Gastroesophageal sphincter (tissue), 4 donors: Measurements from ENCODE around the gene METTL24. TPM values are rescaled to one million over a fixed set of nuclear protein-coding genes. Genes with fewer than 3 reads are reported as not detected.
A peak's percentile ranks its signal among the peaks of the same experiment; 100 is the strongest.

ENCODE experiments used
- ATAC-seq: fragments of 150-250 bp; one replicate; pipeline ENCODE4 v1.9.1; 2016; ENCODE audit warnings: mild to moderate bottlenecking, moderate library complexity
- H3K27ac ChIP-seq, 4 donors: fragments of 200-600 bp; sonication (generic) in 3 of 4; 1 replicate in 3 of 4; 2 replicates in 1 of 4; pipeline ENCODE4 v1.5.1; 2016 to 2019
- H3K27me3 ChIP-seq: fragments of 200-600 bp; sonication (generic); one replicate; pipeline ENCODE4 v1.5.1; 2019
- H3K36me3 ChIP-seq, 2 donors: fragments of 200-600 bp; sonication (generic); one replicate each; pipeline ENCODE4 v1.5.1; 2019; ENCODE audit warnings: control low read depth in 1 of 2
- H3K4me1 ChIP-seq, 3 donors: fragments of 200-600 bp; sonication (generic); 1 replicate in 2 of 3; 2 replicates in 1 of 3; pipeline ENCODE4 v1.5.1; 2016 to 2019; ENCODE audit warnings: control low read depth in 2 of 3
- H3K4me3 ChIP-seq, 2 donors: fragments of 200-600 bp; sonication (generic); one replicate each; pipeline ENCODE4 v1.5.1; 2019; ENCODE audit warnings: mild to moderate bottlenecking in 1 of 2, moderate library complexity in 1 of 2
- H3K9me3 ChIP-seq, 3 donors: fragments of 200-600 bp; sonication (generic); one replicate each; pipeline ENCODE4 v1.5.1; 2017 to 2019; ENCODE audit warnings: control low read depth in 2 of 3
- CTCF ChIP-seq, 4 experiments: fragments of 200-600 bp in 2 of 4; fragments of 450-650 bp in 2 of 4; sonication (generic) in 1 of 4; IDR thresholded peaks; one replicate each; pipeline ENCODE4 v1.5.1; 2017 to 2019; ENCODE audit warnings: antibody characterized with exemption in 4 of 4, mild to moderate bottlenecking in 2 of 4, moderate library complexity in 2 of 4
- EP300 ChIP-seq: sonication (generic); formaldehyde crosslinking; IDR thresholded peaks from one replicate; pipeline ENCODE4 v1.6.1; 2017; ENCODE audit warnings: antibody characterized with exemption, mild to moderate bottlenecking
- POLR2A ChIP-seq, 2 donors: fragments of 450-650 bp; IDR thresholded peaks; one replicate each; pipeline ENCODE4 v1.6.1; 2017; ENCODE audit warnings: antibody characterized with exemption in 2 of 2, mild to moderate bottlenecking in 2 of 2, moderate library complexity in 1 of 2
- POLR2AphosphoS5 ChIP-seq: sonication (generic); formaldehyde crosslinking; IDR thresholded peaks from one replicate; pipeline ENCODE4 v1.6.1; 2017; ENCODE audit warnings: antibody characterized with exemption
- WGBS, 2 donors: methylation state at CpG; one replicate each; pipeline ENCODE4 v1.1.5; 2018; ENCODE audit warnings: low coverage in 1 of 2; 5-methylcytosine and 5-hydroxymethylcytosine counted together
- total RNA-seq, 4 donors: library from RNA; depleted of rRNA; stranded (reverse); fragments of >200 nt; gene quantifications; one replicate each; pipeline ENCODE4 v1.1.0, GENCODE V29; 2016

Gene METTL24
- total RNA-seq, 4 donors from 2014 or later, result 18.6 to 33.6 (median 24.4) TPM

GRCh38 chr6:110399219-110400071 lies 41.3 kb upstream of the METTL24 start:
- H3K27me3 ChIP-seq, result no peaks in the 10 kb centered on the region
- ATAC-seq, result peak; percentile 45
- 47 to 70% methylated on average over 6 to 9 of the region's 43 CpGs for WGBS, 2 donors
- H3K27ac ChIP-seq, result peak overlapping the region in 1 of 4 donors; percentile 32
- H3K9me3 ChIP-seq, result no peaks in the 10 kb centered on the region
- peaks cover 0 to 21% (median 0%) of the 10 kb centered on the region in 3 donors for H3K4me1 ChIP-seq
- no peaks in the 10 kb centered on the region for H3K36me3 ChIP-seq
- peak overlapping the region; percentile 22 to 51 for H3K4me3 ChIP-seq
- TF ChIP-seq POLR2AphosphoS5, result no peak
- TF ChIP-seq EP300, result no peak
- no peak for TF ChIP-seq POLR2A (IDR thresholded peaks at IDR 0.05)
- TF ChIP-seq CTCF (IDR thresholded peaks at IDR 0.05), result no peak

GRCh38 chr6:110398778-110399177 lies 40.6 kb upstream of the METTL24 start:
- no peaks in the 10 kb centered on the region for H3K27me3 ChIP-seq
- no peak overlapping the region for H3K4me3 ChIP-seq
- peaks cover 0 to 21% (median 0%) of the 10 kb centered on the region in 3 donors for H3K4me1 ChIP-seq
- no peaks in the 10 kb centered on the region for H3K36me3 ChIP-seq
- no peaks in the 10 kb centered on the region for H3K9me3 ChIP-seq
- ATAC-seq, result no peak
- no peak for TF ChIP-seq POLR2A (IDR thresholded peaks at IDR 0.05)
- no peak for TF ChIP-seq EP300
- TF ChIP-seq POLR2AphosphoS5, result no peak
- TF ChIP-seq CTCF (IDR thresholded peaks at IDR 0.05), result no peak
- no peak overlapping the region for H3K27ac ChIP-seq
- WGBS, 2 donors, result 91% methylated on average over 4 of the region's 4 CpGs

- Histone ChIP-seq H3K4me1 (peaks cover 0 to 25% (median 0%) of the 10 kb centered on the region in 3 donors), H3K4me3 (no peak overlapping the region), H3K9me3 (no peaks in the 10 kb centered on the region), H3K27me3 (no peaks in the 10 kb centered on the region), H3K36me3 (no peaks in the 10 kb centered on the region), H3K27ac (peak overlapping the region in 3 of 4 donors; percentile 9 to 35 (median 20))
- TF ChIP-seq EP300 (no peak), CTCF (IDR thresholded peaks at IDR 0.05) (no peak), POLR2A (IDR thresholded peaks at IDR 0.05) (no peak), POLR2AphosphoS5 (no peak)
- ATAC-seq, result peak; percentile 29
- 22 to 38% methylated on average over 2 to 3 of the region's 4 CpGs for WGBS, 2 donors
Measured at GRCh38 chr6:110395221-110395620, 37.1 kb upstream of the METTL24 start.

- no peak for ATAC-seq
- Histone ChIP-seq H3K27me3 (no peaks in the 10 kb centered on the region), H3K36me3 (no peaks in the 10 kb centered on the region), H3K9me3 (no peaks in the 10 kb centered on the region), H3K4me1 (peaks cover 0 to 25% (median 0%) of the 10 kb centered on the region in 3 donors), H3K4me3 (no peak overlapping the region), H3K27ac (no peak overlapping the region)
- TF ChIP-seq EP300 (no peak), POLR2A (IDR thresholded peaks at IDR 0.05) (no peak), POLR2AphosphoS5 (no peak), CTCF (IDR thresholded peaks at IDR 0.05) (no peak)
- WGBS, 2 donors, result 50 to 88% methylated on average over 1 to 3 of the region's 4 CpGs
Measured at GRCh38 chr6:110394409-110394808, 36.3 kb upstream of the METTL24 start.

GRCh38 chr6:110392727-110393126 lies 34.6 kb upstream of the METTL24 start:
- Histone ChIP-seq H3K9me3 (no peaks in the 10 kb centered on the region), H3K36me3 (no peaks in the 10 kb centered on the region), H3K4me3 (no peak overlapping the region), H3K27me3 (no peaks in the 10 kb centered on the region), H3K4me1 (peaks cover 0 to 23% (median 0%) of the 10 kb centered on the region in 3 donors), H3K27ac (no peak overlapping the region)
- TF ChIP-seq EP300, result no peak
- no peak for TF ChIP-seq POLR2AphosphoS5
- TF ChIP-seq POLR2A (IDR thresholded peaks at IDR 0.05), result no peak
- no peak for TF ChIP-seq CTCF (IDR thresholded peaks at IDR 0.05)
- ATAC-seq, result no peak
- 60% methylated on average over 1 of the region's 9 CpGs; no CpG with 5 or more reads in 1 of the 2 donors for WGBS, 2 donors
